Spleen (tissue), 7 donors: ENCODE measurements around the gene NOTUM.

Experiments used
- CTCF ChIP-seq, 11 experiments: fragments of 200-600 bp in 7 of 11; fragments of 450-650 bp in 4 of 11; sonication (generic) in 4 of 11; IDR thresholded peaks in 8 of 11; conservative IDR thresholded peaks in 3 of 11; 1 replicate in 7 of 11; 2 replicates in 4 of 11; pipeline versions ENCODE4 v1.4.0 to v1.8.0; 2016 to 2021; ENCODE audit warnings: antibody characterized with exemption in 11 of 11, inconsistent platforms in 4 of 11, mild to moderate bottlenecking in 1 of 11
- POLR2A ChIP-seq, 3 donors: fragments of 450-650 bp; IDR thresholded peaks; one replicate each; pipeline ENCODE4 v1.5.1; 2017; ENCODE audit warnings: antibody characterized with exemption in 3 of 3, mild to moderate bottlenecking in 1 of 3
- POLR2AphosphoS5 ChIP-seq, 3 donors: sonication (generic); formaldehyde crosslinking; IDR thresholded peaks; one replicate each; pipeline ENCODE4 v1.5.1; 2017; ENCODE audit warnings: antibody characterized with exemption in 3 of 3
- donor health status: DM: no; HTN: no; CAD: no; lungs with moderate emphysema.
- donor health status: DM: no; HTN: no; CAD: no.
- donor health status: DM: no; HTN: no; CAD: no.

GRCh38 chr17:81918832-81919545, 42.0 kb downstream of the NOTUM start:
- TF ChIP-seq CTCF (IDR thresholded peaks at IDR 0.05 in 8 of 11, conservative IDR thresholded peaks at IDR 0.05 in 3 of 11) (no peak), POLR2A (IDR thresholded peaks at IDR 0.05) (no peak), POLR2AphosphoS5 (IDR thresholded peaks at IDR 0.05) (no peak)
